Memory B cell (primary cell): Measurements from ENCODE around the gene ARMC6.
A peak's percentile ranks its signal among the peaks of the same experiment; 100 is the strongest.
"Not testable (repeated sequence)": the region's sequence is repeated elsewhere in the genome, so short reads cannot be mapped to it uniquely, and the experiment has no call there.

Source experiments
- ATAC-seq: fragments of 150-1000 bp; cut with Tn5 transposase; 2 replicates; pipeline ENCODE4 v1.10.0; 2021; ENCODE audit warnings: low read depth, mild to moderate bottlenecking, moderate library complexity
- DNase-seq, 2 donors: peaks; one replicate each; pipeline ENCODE4 v3.0.0; 2022; ENCODE audit warnings: low spot score in 2 of 2
- H3K27ac Mint-ChIP-seq: one replicate; pipeline ENCODE4 v1.8.0; 2022; ENCODE audit warnings: mild to moderate bottlenecking, moderate library complexity, mixed read lengths
- H3K27me3 Mint-ChIP-seq: one replicate; pipeline ENCODE4 v1.8.0; 2022; ENCODE audit warnings: mixed read lengths
- H3K36me3 Mint-ChIP-seq: one replicate; pipeline ENCODE4 v1.8.0; 2022; ENCODE audit warnings: mild to moderate bottlenecking, mixed read lengths
- H3K4me1 Mint-ChIP-seq: one replicate; pipeline ENCODE4 v1.8.0; 2022; ENCODE audit warnings: mixed read lengths
- H3K4me3 Mint-ChIP-seq: one replicate; pipeline ENCODE4 v1.8.0; 2022; ENCODE audit warnings: mild to moderate bottlenecking, moderate library complexity, mixed read lengths
- H3K9me3 Mint-ChIP-seq: one replicate; pipeline ENCODE4 v1.8.0; 2022; ENCODE audit warnings: mixed read lengths

ARMC6 gene

DNA sequence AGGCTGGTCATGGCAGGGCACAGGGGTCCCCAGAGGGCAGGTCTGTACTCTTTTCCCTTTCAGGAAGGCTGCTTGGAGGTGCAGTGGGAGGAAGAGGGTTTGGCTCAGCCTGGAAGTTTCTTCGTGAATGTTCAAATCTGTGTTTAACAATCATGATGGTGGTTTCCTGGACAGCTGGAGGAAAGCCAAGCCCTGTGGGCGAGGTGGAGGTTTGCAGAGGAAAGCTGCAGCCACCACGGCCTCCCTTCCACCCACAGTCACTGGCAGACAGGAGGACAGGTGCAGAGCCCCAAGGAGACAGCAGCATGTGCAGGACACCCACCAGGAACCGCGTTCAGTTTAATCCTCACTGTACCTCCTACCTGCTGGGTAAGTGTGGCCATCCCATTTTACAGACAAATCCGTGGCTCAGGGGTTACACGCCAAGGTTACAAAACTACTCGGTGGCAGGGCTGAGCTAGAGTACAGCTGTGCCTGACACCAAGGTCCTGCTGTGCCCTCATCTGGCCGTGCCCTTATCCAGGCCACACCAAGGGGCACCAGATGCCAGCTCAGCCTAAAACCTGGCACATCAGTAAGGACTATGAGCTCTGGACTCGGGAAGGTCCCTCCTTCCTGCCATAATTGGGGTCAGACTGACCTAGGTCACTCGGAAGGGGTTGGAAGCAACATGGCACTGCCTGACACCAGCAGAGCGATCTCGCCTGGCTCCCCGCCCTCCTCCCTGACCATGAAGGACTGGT lies 34.2 kb upstream of the ARMC6 start:
- H3K36me3 Mint-ChIP-seq: peaks cover 27% of the 10 kb centered on the region
- no peak for DNase-seq
- no peak for ATAC-seq
- H3K9me3 Mint-ChIP-seq: no peaks in the 10 kb centered on the region
- H3K4me1 Mint-ChIP-seq: peaks cover 10% of the 10 kb centered on the region
- H3K4me3 Mint-ChIP-seq: no peak overlapping the region
- H3K27me3 Mint-ChIP-seq: no peaks in the 10 kb centered on the region
- H3K27ac Mint-ChIP-seq: no peak overlapping the region

- Mint-ChIP-seq H3K4me1 (peaks cover 10% of the 10 kb centered on the region), H3K27ac (peak overlapping the region; percentile 25), H3K9me3 (no peaks in the 10 kb centered on the region), H3K4me3 (no peak overlapping the region), H3K36me3 (peaks cover 27% of the 10 kb centered on the region), H3K27me3 (no peaks in the 10 kb centered on the region)
- no peak for DNase-seq
- ATAC-seq: no peak
Observed at GRCh38 chr19:18999896-19000620, 33.3 kb upstream of the ARMC6 start.

DNA sequence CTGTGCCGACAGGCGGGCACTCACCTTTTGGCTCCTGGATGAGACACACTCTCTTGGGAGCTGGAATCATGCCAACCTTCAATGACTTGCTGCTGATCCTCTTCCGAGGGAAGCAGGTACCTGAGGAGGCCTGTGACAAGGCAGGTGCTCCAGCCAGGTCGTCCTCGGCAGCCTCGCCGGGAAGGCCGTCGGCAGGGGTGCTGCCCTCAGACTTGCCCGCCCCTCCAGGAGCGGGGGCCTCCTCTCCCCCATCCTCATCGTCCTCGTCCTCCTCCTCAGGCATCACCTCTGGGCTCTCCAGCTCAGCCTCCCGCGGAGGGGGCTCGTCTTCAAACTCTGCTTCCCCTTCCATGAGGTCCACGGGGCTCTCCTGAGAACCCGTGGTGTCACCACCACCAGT lies 29.3 kb upstream of the ARMC6 start:
- no peak overlapping the region for H3K27ac Mint-ChIP-seq
- no peaks in the 10 kb centered on the region for H3K9me3 Mint-ChIP-seq
- no peak for DNase-seq
- H3K36me3 Mint-ChIP-seq: peaks cover 26% of the 10 kb centered on the region
- no peak for ATAC-seq
- H3K27me3 Mint-ChIP-seq: no peaks in the 10 kb centered on the region
- H3K4me1 Mint-ChIP-seq: peaks cover 3% of the 10 kb centered on the region
- H3K4me3 Mint-ChIP-seq: no peak overlapping the region

DNA sequence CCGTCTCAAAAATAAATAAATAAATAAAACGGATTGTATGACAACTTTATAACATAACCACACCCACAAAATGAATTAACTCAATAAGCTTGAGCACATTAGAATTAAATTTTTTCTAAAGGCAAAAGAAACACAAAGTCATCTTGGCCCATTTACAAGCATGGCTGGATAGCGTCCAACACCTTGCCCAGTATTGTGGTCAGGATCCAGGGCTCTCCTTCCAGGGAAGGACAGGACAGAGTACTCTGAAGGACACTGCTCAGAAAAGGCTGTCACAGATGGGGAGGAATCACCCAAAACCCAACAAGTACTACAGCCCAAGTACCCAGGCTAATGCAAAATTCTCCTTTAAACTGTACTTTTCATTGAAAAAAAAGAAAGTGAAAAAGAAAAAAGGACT lies 27.2 kb upstream of the ARMC6 start:
- Mint-ChIP-seq H3K4me1 (no peaks in the 10 kb centered on the region), H3K27me3 (no peaks in the 10 kb centered on the region), H3K4me3 (no peak overlapping the region), H3K27ac (no peak overlapping the region), H3K9me3 (no peaks in the 10 kb centered on the region), H3K36me3 (peaks cover 31% of the 10 kb centered on the region)
- no peak for ATAC-seq
- no peak for DNase-seq

DNA sequence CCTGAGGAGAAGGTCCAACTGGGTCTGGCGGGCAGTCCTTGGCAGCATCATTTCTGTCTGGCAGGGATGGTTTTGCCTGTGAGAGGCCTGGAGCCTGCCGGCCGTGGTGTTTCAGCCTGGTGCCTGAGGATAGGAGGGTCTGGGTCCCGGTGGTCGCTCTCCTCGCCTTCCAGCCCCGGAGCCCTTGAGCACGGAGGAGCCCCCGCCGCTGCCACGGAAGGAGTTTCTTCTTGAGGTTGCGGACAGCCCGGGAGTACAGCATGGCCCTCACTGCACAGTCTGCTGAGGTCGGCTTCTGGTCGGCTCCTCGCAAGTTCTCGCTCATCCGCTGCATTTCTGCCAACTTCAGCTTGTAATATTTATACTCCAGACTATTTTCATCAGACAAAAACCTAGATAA lies 23.5 kb upstream of the ARMC6 start:
- DNase-seq (no peak), ATAC-seq (no peak)
- Mint-ChIP-seq H3K27me3 (no peaks in the 10 kb centered on the region), H3K9me3 (no peaks in the 10 kb centered on the region), H3K4me1 (peaks cover 2% of the 10 kb centered on the region), H3K4me3 (no peak overlapping the region), H3K36me3 (peaks cover 32% of the 10 kb centered on the region), H3K27ac (no peak overlapping the region)

DNA sequence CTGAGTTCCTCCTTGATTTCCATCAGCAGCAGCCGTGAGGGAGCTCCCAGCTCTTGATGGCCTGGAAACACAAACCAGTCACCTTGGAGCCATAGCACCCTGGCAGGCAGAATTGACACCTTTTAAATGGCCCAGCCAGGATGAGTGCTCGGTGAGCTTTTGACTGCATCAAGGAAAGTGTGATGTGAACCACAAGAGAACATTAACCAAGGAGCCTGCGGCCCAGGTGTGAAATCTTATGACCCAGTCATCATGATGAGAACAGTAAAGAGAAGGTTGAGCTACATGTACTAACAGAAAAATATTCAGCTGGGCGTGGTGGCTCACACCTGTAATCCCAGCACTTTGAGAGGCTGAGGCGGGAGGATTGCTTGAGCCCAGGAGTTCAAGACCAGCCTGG lies 22.9 kb upstream of the ARMC6 start:
- Mint-ChIP-seq H3K4me1 (peaks cover 2% of the 10 kb centered on the region), H3K27me3 (no peaks in the 10 kb centered on the region), H3K4me3 (no peak overlapping the region), H3K9me3 (no peaks in the 10 kb centered on the region), H3K36me3 (peaks cover 32% of the 10 kb centered on the region), H3K27ac (no peak overlapping the region)
- ATAC-seq (no peak), DNase-seq (no peak)

GRCh38 chr19:19021115-19021514 lies 12.3 kb upstream of the ARMC6 start:
- Mint-ChIP-seq H3K27ac (no peak overlapping the region), H3K4me1 (peaks cover 11% of the 10 kb centered on the region), H3K4me3 (no peak overlapping the region), H3K27me3 (no peaks in the 10 kb centered on the region), H3K9me3 (no peaks in the 10 kb centered on the region), H3K36me3 (peaks cover 26% of the 10 kb centered on the region)
- ATAC-seq (no peak), DNase-seq (no peak)

GRCh38 chr19:19022380-19022961 lies 10.9 kb upstream of the ARMC6 start:
- no peak for ATAC-seq
- DNase-seq: no peak
- Mint-ChIP-seq H3K4me1 (peaks cover 12% of the 10 kb centered on the region), H3K4me3 (no peak overlapping the region), H3K27me3 (no peaks in the 10 kb centered on the region), H3K36me3 (peaks cover 29% of the 10 kb centered on the region), H3K9me3 (no peaks in the 10 kb centered on the region), H3K27ac (no peak overlapping the region)

- ATAC-seq, H3K27ac Mint-ChIP-seq, H3K27me3 Mint-ChIP-seq, H3K9me3 Mint-ChIP-seq, DNase-seq, H3K4me3 Mint-ChIP-seq: not testable (repeated sequence)
- Mint-ChIP-seq H3K36me3 (peaks cover 34% of the 10 kb centered on the region), H3K4me1 (peaks cover 18% of the 10 kb centered on the region)
Observed at GRCh38 chr19:19023376-19023775, 10.0 kb upstream of the ARMC6 start.

DNA sequence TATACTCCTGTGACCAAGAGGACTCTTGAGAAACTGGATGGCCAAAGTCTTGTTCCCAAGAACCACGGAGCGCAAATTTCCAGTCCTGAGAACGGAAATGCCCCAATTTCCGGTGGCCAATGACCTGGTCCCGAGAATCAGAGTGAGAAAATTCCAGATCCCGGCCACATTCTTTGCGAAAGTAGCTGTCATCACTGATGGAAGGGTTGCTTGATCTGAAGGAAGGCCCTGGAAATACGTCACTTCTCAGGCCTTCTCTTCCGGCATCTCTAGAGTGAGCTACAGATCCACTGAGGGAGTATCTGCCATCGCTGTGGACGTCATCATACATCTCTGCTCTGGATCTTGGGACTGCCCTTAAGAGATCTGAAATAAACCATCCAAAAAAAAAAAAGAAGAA lies 7.5 kb upstream of the ARMC6 start:
- Mint-ChIP-seq H3K27ac (no peak overlapping the region), H3K36me3 (peaks cover 27% of the 10 kb centered on the region), H3K4me3 (no peak overlapping the region), H3K27me3 (no peaks in the 10 kb centered on the region), H3K4me1 (peaks cover 19% of the 10 kb centered on the region), H3K9me3 (no peaks in the 10 kb centered on the region)
- no peak for ATAC-seq
- DNase-seq: no peak

DNA sequence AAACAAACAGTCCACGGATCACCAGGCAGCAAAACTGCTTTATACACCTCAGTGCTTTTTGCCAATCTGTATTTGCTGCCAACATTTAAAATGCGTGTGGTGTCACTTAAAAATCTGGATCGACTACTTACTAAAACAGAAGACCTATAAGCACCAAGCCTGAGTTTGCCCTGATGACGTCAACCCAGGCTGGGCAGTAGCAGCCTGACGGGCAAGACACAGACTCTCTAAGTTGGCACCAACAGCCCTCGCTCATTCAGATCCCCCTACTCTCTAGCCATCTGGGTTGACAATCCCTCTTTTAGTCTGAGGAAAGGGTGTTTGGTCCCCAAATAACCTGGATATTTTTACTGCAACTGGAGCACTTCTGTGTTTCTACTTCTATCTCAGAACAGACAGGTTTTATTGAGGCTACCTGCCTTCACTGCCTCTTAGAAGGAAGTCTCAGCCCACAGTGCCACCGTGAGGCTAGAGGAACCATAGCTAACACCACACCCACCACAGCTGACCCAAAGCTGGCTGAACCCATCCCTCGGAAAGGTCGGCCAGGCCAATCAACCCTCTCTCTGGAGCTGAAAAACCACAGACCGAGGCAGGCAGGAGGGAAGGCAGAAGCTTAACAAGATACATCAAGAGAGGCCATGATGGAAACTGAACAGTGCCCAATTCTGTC lies 7.0 kb upstream of the ARMC6 start:
- H3K4me1 Mint-ChIP-seq: peaks cover 21% of the 10 kb centered on the region
- H3K9me3 Mint-ChIP-seq: no peaks in the 10 kb centered on the region
- H3K27me3 Mint-ChIP-seq: no peaks in the 10 kb centered on the region
- DNase-seq (no peak), ATAC-seq (peak; percentile 46)
- no peak overlapping the region for H3K4me3 Mint-ChIP-seq
- H3K36me3 Mint-ChIP-seq: peaks cover 27% of the 10 kb centered on the region
- no peak overlapping the region for H3K27ac Mint-ChIP-seq

- no peak for ATAC-seq
- H3K27ac Mint-ChIP-seq: no peak overlapping the region
- no peak overlapping the region for H3K4me3 Mint-ChIP-seq
- peaks cover 27% of the 10 kb centered on the region for H3K36me3 Mint-ChIP-seq
- H3K27me3 Mint-ChIP-seq: no peaks in the 10 kb centered on the region
- no peaks in the 10 kb centered on the region for H3K9me3 Mint-ChIP-seq
- peaks cover 21% of the 10 kb centered on the region for H3K4me1 Mint-ChIP-seq
- no peak for DNase-seq
Observed at GRCh38 chr19:19027228-19027627, 6.2 kb upstream of the ARMC6 start.

DNA sequence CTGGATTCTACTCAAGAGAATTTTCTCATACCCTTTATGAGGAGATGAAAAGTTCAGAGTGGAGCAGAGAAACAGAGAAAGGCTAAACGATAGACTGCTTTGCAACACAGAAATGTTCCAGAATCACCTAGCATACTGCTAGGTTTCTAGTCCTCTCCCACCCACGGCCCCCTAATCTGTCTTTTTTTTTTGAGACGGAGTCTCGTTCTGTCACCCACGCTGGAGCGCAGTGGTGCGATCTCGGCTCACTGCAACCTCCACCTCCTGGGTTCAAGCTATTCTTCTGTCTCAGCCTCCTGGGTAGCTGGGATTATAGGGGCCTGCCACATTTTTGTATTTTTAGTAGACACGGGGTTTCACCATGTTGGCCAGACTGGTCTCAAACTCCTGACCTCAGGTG lies 4.9 kb upstream of the ARMC6 start:
- peaks cover 18% of the 10 kb centered on the region for H3K4me1 Mint-ChIP-seq

DNA sequence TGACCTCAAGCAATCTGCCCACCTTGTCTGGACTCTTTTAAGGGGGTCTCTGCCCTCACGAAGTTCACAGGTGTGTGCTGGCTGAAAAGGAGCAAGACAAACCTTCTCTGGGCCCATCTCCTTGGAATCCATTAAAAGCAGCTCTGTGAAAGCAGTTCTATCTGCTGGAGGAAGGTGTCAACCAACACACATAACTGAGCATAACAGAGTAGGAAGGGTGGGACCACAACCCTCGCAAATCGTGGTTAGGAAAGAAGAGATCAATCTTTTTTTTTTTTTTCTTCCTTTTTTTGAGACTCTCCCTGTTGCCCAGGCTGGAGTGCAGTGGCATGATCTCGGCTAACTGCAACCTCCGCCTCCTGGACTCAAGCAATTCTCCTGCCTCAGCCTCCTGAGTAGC lies 1.5 kb upstream of the ARMC6 start:
- H3K36me3 Mint-ChIP-seq: peaks cover 13% of the 10 kb centered on the region
- H3K4me3 Mint-ChIP-seq: peak overlapping the region; percentile 29
- DNase-seq (no peak), ATAC-seq (no peak)
- peaks cover 19% of the 10 kb centered on the region for H3K4me1 Mint-ChIP-seq
- no peaks in the 10 kb centered on the region for H3K27me3 Mint-ChIP-seq
- no peak overlapping the region for H3K27ac Mint-ChIP-seq
- H3K9me3 Mint-ChIP-seq: no peaks in the 10 kb centered on the region

More for the DNA sequence above, 4.9 kb upstream of the ARMC6 start:
- DNase-seq: no peak
- Mint-ChIP-seq H3K9me3 (no peaks in the 10 kb centered on the region), H3K4me3 (no peak overlapping the region), H3K27me3 (no peaks in the 10 kb centered on the region), H3K36me3 (peaks cover 24% of the 10 kb centered on the region), H3K27ac (no peak overlapping the region)
- ATAC-seq: no peak
